Activated T-helper 2 cell treated with anti-CD3 and anti-CD28 coated beads, Interferon-gamma antibody, Interleukin-2, Interleukin-4, amounts not matched to agents 10 μg/mL and 5 μg/mL and 100 μg/mL, durations not matched to agents 14 hours and 24 hours and 36 hours (primary cell): ENCODE results near the gene USP32. TPM values are rescaled to one million over a fixed set of nuclear protein-coding genes. Genes with fewer than 3 reads are reported as not detected.

ENCODE experiments used
- DNase-seq: peaks from one replicate; pipeline ENCODE4 v3.0.0; 2021; ENCODE audit warnings: low spot score
- H3K27ac Mint-ChIP-seq: one replicate; pipeline ENCODE4 v1.8.0; 2021; ENCODE audit warnings: mixed read lengths
- H3K27me3 Mint-ChIP-seq: one replicate; pipeline ENCODE4 v1.8.0; 2021; ENCODE audit warnings: low read depth, mixed read lengths
- H3K36me3 Mint-ChIP-seq: one replicate; pipeline ENCODE4 v1.8.0; 2021; ENCODE audit warnings: low read depth, mixed read lengths
- H3K4me1 Mint-ChIP-seq: one replicate; pipeline ENCODE4 v1.8.0; 2021; ENCODE audit warnings: low read depth, mixed read lengths
- H3K4me3 Mint-ChIP-seq: one replicate; pipeline ENCODE4 v1.8.0; 2021; ENCODE audit warnings: low read depth, mild to moderate bottlenecking, moderate library complexity, mixed read lengths
- H3K9me3 Mint-ChIP-seq: one replicate; pipeline ENCODE4 v1.8.0; 2021; ENCODE audit warnings: mixed read lengths
- intact Hi-C: fragments of 100-400 bp; cut with micrococcal nuclease; formaldehyde crosslinking; loops from one replicate; pipeline ENCODE4 v1.15.1; 2023
- total RNA-seq: library from RNA; stranded (reverse); gene quantifications from 2 replicates; pipeline ENCODE4 v1.2.3, GENCODE V29; 2022

The USP32 gene
- total RNA-seq, 1 donor from 2014 or later, result 31.9 TPM

DNA sequence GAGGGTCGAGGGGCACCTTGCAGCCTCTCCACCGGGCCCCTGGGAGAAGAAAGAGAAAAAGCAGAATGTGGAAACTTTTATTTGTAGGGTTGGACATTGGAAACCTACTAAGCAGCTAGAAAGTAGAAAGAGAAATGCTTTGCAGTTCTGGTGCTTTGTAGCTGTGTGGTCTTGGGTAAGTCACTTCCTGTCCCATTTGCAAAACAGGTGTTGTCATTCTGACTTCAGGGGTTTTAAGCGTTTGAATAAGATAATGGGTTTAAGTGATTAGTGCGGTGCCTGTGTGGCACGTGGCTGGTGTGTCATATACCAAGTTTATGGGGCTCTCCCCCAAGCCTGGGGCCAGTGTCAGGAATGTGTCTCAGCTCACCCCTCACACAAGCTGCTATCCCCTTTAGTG, 240.6 kb downstream of the USP32 start:
- Mint-ChIP-seq H3K27me3 (peaks cover 50% of the 10 kb centered on the region), H3K4me1 (peaks cover 10% of the 10 kb centered on the region), H3K9me3 (no peaks in the 10 kb centered on the region), H3K27ac (no peak overlapping the region), H3K4me3 (no peak overlapping the region), H3K36me3 (no peaks in the 10 kb centered on the region)
- intact Hi-C loops, result no loop called here
- DNase-seq, result no peak

DNA sequence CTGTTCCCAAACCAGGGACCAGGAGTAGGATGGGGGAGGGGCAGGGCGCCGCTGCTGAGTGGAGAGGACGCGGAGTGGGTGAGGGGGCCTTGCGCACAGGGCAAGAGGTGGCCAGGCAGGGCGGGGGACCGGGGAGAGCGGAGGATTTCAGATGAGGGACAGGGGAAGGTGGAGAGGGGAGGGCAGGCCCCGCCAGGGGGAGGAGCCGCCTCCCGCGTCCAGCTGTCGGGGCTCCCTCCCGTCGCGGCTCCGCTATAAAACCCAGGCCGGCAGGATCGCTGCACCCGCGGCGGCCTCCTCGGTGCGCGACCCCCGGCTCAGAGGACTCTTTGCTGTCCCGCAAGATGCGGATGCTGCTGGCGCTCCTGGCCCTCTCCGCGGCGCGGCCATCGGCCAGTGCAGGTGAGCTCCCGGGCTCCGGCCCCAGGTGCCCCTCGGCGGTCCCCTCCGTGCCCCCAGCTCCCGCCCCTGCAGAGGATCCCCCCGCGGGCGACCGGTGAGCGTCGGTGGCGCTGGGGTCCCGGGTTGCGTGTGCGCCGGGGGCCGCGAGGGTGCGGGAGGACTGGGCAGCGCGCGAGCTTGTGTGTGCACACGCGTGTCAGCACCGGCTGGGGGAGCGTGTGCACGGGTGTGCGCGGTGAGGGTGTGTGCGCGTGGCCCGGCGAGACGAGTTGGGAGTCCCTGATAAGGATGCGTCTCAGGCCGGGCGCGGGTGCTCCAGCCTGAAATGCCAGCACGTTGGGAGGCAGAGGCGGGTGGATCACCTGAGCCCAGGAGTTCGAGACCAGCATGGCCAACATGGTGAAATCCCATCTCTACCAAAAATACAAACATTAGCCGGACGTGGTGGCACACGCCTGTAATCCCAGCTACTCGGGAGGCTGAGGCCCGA, 242.0 kb downstream of the USP32 start, which contains the start of gene CA4:
Gene CA4, plus strand, starts transcription at position 283 of the 892 bp plus-strand sequence. Its CDS starts 62 bp downstream, at position 345.
- Mint-ChIP-seq H3K27ac (no peak within 1 kb of the TSS), H3K4me3 (no peak within 1 kb of the TSS), H3K36me3 (no peaks in the 10 kb centered on the region), H3K27me3 (peaks cover 59% of the 10 kb centered on the region), H3K4me1 (peaks cover 10% of the 10 kb centered on the region), H3K9me3 (no peaks in the 10 kb centered on the region)
- intact Hi-C loops, result no loop called here
- DNase-seq, result no peak

DNA sequence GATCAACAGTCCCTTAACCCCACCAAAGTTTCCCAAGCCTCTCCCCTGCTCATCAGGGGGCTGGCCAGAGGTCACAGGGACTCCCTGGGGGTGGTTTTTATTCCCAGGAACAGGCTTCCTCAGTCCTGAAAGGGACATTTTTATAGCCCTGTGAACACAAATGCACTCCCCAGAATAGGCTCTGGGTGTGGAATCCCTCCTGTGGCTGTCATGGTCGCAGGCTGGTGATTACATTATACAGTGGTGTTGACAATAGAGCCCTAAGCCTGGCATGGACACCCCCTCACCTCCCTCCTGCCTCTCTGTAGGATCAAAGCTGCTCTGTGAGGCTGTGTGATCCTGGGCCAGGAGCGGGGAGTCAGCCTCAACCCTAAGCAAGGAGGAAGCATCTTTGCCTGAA, 243.6 kb downstream of the USP32 start:
- Mint-ChIP-seq H3K27ac (no peak overlapping the region), H3K27me3 (peaks cover 70% of the 10 kb centered on the region), H3K4me1 (peaks cover 14% of the 10 kb centered on the region), H3K4me3 (no peak overlapping the region), H3K9me3 (no peaks in the 10 kb centered on the region), H3K36me3 (no peaks in the 10 kb centered on the region)
- intact Hi-C loops, result no loop called here
- DNase-seq, result no peak

DNA sequence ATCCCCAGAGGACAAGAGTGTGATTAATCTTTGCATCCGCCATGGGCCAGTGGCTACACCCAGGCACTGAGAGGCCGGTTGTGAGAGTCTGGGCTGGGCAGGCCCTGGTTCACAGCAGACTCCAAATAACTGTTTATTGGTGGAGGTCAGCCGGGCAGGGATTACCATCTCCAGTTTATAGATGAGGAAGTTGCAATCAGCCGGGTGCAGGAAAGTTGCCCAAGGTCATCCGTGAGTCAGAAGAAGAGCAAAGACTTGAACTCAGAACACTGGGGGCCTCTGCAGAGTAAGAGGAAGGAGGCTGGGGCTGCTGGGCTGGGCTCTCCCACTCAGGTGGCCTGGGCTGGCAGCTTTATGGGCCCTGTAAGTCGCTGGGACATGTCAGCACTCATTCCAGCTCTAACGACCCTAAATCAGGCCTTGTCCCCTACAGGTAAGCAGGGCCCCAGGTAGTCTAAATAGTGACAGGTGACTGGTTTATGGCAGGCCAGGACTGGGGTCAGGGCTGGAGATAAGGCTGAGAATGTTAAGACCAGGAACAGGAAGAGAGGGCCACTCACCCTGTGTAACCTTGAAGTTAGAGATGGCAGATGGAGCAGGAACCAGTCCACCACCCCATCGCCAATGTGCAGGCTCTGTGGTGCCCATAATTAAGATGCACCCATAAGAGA, 244.2 kb downstream of the USP32 start:
- Mint-ChIP-seq H3K9me3 (no peaks in the 10 kb centered on the region), H3K36me3 (no peaks in the 10 kb centered on the region), H3K4me1 (peaks cover 21% of the 10 kb centered on the region), H3K27me3 (peaks cover 75% of the 10 kb centered on the region), H3K4me3 (no peak overlapping the region), H3K27ac (no peak overlapping the region)
- intact Hi-C loops, result no loop called here
- no peak for DNase-seq

DNA sequence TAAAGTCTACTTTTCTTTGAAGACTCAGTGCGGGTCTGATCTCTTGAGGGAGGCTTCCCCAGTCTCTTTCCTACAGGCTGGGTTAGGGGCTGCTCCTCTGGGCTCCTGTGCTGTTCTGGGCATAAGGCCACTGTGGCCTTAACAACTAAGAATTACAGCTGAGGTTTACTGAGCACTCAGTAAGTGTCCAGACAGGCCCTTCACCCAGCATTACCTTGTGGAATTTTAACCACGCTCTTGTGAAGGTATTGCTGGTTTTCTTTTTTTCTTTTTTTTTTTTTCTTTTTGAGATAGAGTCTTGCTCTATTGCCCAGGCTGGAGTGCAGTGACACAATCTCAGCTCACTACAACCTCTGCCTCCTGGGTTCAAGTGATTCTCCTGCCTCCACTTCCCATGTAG, 245.7 kb downstream of the USP32 start:
- Mint-ChIP-seq H3K9me3 (no peaks in the 10 kb centered on the region), H3K4me3 (no peak overlapping the region), H3K27ac (no peak overlapping the region), H3K4me1 (peaks cover 22% of the 10 kb centered on the region), H3K27me3 (peaks cover 79% of the 10 kb centered on the region), H3K36me3 (no peaks in the 10 kb centered on the region)
- no peak for DNase-seq
- intact Hi-C loops, result no loop called here

DNA sequence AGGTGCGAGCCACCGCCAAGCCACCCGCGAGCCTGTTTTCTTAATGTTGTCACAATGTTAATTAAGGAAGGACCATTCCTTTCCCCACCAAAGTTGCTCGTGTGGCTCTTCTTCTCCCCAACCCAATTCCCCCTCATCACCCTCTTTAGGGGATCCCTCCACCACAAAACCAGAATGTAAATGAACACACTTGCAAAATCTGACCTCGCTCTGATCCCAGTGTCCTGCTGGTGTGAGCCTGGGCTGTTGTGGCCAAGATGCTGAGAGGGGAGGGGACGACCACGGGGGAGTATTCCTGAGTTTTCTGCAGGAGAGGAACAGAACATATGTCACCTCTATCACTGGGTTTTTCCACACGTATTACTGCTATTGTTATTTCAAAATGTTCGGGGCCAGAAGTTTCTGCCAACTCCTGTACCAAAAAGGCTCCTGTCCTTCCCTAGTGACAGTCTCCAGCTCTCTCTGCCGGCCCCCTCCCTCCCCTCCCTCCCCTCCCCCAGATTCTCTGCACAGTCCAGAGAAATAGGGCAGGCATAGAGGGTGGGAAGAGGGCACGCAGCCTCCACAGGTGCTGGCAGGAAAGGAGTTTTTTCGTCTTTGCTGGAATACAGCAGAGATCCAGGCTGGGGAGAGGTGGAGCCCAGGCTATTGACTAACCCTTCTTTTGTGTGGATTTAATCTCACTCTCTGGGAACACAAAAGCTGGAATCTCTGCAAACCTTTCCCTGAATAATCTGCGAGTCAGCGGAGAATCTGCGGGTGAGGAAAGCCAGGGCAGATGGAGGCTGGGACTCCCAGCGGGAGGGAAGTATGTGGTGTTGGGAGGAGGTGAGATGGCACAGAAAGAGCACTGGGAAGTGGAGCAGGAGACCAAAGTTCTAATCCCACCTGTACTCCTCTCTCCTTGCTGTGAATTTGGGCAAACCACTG, 246.7 kb downstream of the USP32 start:
- peaks cover 81% of the 10 kb centered on the region for H3K27me3 Mint-ChIP-seq
- intact Hi-C loops, result no loop called here
- H3K36me3 Mint-ChIP-seq, result no peaks in the 10 kb centered on the region

DNA sequence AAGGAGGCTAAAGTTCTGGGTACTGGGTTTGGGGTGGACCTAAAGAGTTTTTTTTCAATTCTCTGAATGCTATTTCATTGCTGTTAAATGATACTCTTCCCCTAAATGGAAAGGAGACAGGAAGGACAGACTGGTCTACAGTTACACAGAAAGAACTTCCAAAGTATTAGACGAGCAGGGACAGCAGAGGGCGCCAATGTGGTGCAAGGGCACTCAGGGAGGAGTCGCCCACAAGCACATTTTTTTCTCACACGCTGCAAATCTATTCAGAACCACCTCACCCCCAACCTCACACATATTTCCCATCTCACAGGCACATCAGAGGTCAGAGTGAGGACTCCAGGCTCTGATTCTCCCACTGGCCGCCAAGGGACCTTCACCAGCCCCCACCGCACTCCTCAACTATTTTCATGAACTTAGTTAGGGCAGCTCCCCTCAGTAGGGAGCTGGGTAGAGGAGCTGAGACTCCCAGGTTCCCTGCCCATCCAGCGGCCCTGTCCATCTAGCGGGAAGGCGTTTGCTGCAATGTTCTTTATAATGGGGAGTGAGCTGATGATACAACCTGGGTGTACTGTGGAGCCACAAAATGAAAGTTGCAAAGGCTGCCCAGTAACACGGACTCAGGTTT, 248.9 kb downstream of the USP32 start:
- no peaks in the 10 kb centered on the region for H3K36me3 Mint-ChIP-seq
- intact Hi-C loops, result loop anchor here (1.0 kb wide), 1 partner anchor 293 kb away; no protein-coding TSS in a partner anchor
- peak; percentile 70 for DNase-seq
- no peaks in the 10 kb centered on the region for H3K9me3 Mint-ChIP-seq
- no peak overlapping the region for H3K27ac Mint-ChIP-seq
- peaks cover 84% of the 10 kb centered on the region for H3K27me3 Mint-ChIP-seq
- no peak overlapping the region for H3K4me3 Mint-ChIP-seq
- peaks cover 18% of the 10 kb centered on the region for H3K4me1 Mint-ChIP-seq

More for the DNA sequence above, 246.7 kb downstream of the USP32 start:
- no peak overlapping the region for H3K27ac Mint-ChIP-seq
- H3K4me3 Mint-ChIP-seq, result no peak overlapping the region
- H3K4me1 Mint-ChIP-seq, result peaks cover 18% of the 10 kb centered on the region
- H3K9me3 Mint-ChIP-seq, result no peaks in the 10 kb centered on the region
- DNase-seq, result no peak

DNA sequence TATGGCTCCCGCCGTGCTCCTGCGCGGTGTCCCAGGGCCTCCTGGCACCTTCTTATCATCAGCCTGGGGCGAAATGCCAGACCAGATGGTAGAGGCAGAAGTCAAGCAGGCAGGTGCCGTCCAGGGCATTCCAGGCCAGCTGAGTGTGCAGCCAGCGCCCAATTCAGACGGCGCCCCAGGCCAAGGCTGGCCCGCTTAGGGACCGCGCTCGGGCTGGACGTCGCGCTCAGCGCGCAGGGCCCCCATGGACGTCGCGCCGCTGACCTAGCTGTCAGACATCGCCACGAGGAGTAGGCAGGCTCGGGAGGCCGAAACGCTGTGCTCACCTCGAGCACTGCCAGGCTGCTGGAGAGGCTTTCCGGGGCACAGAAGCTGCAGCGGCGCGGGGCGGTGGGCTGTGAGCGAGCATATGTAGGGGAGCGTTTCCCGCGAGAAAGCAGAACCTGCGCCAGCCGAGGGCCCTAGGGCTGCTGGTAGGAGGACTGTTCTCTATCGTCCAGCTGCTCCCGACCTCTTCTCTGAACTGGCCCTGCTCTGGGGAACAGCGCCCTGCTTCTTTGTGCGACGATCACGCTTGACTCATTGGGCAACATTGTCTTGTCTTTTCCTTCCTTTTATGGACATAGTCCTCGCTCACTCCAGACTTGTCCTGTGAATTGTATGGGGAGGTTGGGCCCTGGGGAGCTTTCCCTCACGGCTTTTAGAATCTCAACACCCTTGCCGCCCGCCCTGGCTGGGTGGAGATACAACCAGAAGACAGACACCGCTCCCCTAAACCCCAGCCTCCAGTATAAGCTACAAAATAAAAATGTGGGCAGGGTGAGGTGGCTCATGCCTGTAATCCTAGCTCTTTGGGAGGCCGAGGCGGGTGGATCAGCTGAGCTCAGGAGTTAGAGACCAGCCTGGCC, 250.6 kb downstream of the USP32 start:
- no peak for DNase-seq
- Mint-ChIP-seq H3K9me3 (no peaks in the 10 kb centered on the region), H3K36me3 (no peaks in the 10 kb centered on the region), H3K4me1 (peaks cover 18% of the 10 kb centered on the region), H3K27me3 (peaks cover 80% of the 10 kb centered on the region), H3K4me3 (no peak overlapping the region), H3K27ac (no peak overlapping the region)
- intact Hi-C loops, result loop anchor here (1.0 kb wide), 1 partner anchor 295 kb away; no protein-coding TSS in a partner anchor

DNA sequence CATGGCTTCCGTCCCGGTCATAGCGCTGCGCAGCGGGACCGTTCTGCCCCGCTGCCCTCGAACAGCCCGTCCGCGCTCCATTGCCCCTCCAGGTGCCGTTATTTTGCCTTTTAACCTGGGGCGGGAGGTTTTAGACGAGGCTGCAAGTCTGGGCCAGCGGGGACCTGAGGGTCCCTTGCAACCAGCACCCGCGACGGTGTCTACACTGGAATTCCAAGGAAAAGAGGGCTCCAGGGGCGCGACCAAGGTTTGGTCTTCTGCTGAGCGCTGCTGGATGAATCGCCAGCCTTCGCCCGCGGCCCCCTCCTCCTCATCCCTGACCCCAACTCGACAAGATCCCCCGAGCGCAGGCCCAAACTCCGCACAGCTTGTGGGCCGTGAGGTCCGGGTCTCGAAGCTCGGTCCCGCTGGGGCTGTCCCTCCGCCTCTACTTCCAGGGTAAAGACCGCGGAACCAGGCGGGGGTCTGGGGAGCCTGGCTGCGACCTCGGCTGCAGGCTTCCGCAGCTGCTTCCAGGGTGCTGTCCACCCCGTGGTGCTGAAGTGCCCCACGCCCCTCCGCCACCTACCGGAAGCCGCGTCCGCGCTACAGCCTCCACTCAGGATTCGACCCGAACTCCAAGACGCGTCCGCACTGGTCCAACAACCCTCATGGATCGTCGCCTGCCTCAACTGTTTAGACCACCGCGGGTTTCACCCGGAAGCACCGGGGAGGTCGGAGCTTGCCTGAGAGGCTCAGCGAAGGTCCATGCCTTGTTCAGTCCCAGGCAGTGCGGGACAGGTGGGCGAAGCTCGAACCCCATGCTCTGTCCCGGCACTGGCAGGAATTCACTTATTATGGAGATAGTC, 252.3 kb downstream of the USP32 start:
- intact Hi-C loops, result no loop called here
- Mint-ChIP-seq H3K36me3 (no peaks in the 10 kb centered on the region), H3K27ac (no peak overlapping the region), H3K9me3 (no peaks in the 10 kb centered on the region), H3K4me3 (no peak overlapping the region), H3K4me1 (peaks cover 32% of the 10 kb centered on the region), H3K27me3 (peaks cover 67% of the 10 kb centered on the region)
- peak; percentile 71 for DNase-seq

DNA sequence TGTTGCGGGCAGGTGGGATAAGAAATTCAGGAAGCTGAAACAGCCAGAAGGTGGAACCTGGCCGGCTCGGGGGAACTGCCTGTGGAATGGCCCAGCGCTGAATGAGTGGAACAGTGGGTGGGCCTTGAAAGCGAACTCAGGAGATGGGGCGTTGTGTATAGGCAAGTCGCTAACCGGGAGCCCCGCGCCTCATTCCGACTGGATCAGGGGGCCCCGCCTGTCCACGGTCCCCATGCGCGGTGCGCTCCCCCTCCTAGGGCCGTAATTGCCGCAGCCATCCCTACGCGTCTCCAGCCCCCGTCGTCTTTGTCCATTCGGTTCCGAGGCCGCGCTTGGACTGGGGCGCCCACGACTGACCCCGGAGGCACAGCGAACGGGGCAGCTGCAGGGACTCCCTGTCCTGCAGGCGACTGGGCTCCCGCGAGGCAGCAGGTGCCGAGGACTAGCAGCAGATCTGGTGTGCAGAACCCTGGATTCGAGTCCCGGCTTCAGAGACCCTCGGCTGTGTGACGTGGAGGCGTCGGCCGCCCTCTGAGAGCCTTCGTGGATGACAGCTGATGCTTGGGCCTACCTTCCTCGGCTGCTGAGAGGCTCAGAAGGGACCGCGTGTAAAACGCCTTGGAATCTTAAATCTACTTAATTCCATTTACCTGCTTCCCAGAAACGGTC, 253.0 kb downstream of the USP32 start:
- Mint-ChIP-seq H3K27me3 (peaks cover 60% of the 10 kb centered on the region), H3K4me3 (no peak overlapping the region), H3K27ac (no peak overlapping the region), H3K36me3 (no peaks in the 10 kb centered on the region), H3K4me1 (peaks cover 37% of the 10 kb centered on the region), H3K9me3 (no peaks in the 10 kb centered on the region)
- intact Hi-C loops, result no loop called here
- no peak for DNase-seq
